IPS-18c (cell line): ENCODE measurements around the gene AFG1L.

Source experiments
- H3K4me3 ChIP-seq: 2 replicates; pipeline ENCODE4 v1.7.0; 2013; ENCODE audit warnings: low read depth, mild to moderate bottlenecking, low read length, moderate library complexity; ENCODE audit not compliant: insufficient read depth
- H3K9me3 ChIP-seq: one replicate; pipeline ENCODE4 v1.6.1; 2013; ENCODE audit warnings: mild to moderate bottlenecking, low read length, moderate library complexity; ENCODE audit not compliant: control insufficient read depth, insufficient read depth

AFG1L gene

GRCh38 chr6:108562503-108562993, 267.7 kb downstream of the AFG1L start:
- H3K9me3 ChIP-seq = no peaks in the 10 kb centered on the region
- peak overlapping the region; percentile 89 for H3K4me3 ChIP-seq

DNA sequence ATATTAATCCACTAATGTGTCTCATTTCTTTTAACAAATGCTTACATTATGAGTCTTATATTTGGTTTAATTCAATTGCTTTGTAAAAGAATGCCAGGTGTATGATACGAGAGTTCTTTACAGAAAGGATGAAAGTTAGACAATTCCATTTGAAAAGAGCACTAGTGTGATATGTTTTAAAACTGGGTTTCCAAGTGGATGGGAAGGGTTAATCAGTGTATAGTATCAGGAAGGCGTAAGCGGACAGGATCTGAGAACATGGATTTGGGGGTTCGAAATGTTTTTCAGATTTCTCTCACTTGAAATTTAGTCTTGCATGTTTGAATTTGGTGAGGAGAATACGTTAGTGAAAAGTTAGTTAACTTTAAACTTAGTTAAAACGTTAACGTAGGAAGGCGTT, 268.4 kb downstream of the AFG1L start:
- no peak overlapping the region for H3K4me3 ChIP-seq

DNA sequence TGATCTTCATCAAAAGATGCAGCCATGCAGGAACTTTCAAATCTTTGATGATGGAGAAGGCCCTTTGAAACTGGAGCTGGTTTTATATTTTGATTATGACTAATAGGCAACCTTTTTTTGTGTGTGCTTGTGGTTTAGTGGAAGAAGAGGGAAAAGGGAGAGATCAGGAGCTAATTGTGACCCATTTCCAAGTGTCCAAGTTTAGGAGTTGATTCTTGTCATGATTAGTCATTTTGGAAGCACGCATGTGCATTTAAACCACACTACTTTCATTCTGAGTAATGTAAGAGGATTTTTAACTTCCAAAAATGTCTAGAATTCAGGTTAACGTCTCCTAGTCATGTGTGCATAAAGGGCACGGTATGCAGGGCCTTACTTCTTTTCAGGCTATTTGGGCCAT, 269.3 kb downstream of the AFG1L start:
- no peak overlapping the region for H3K4me3 ChIP-seq
- no peaks in the 10 kb centered on the region for H3K9me3 ChIP-seq

More for the DNA sequence above, 268.4 kb downstream of the AFG1L start:
- no peaks in the 10 kb centered on the region for H3K9me3 ChIP-seq

DNA sequence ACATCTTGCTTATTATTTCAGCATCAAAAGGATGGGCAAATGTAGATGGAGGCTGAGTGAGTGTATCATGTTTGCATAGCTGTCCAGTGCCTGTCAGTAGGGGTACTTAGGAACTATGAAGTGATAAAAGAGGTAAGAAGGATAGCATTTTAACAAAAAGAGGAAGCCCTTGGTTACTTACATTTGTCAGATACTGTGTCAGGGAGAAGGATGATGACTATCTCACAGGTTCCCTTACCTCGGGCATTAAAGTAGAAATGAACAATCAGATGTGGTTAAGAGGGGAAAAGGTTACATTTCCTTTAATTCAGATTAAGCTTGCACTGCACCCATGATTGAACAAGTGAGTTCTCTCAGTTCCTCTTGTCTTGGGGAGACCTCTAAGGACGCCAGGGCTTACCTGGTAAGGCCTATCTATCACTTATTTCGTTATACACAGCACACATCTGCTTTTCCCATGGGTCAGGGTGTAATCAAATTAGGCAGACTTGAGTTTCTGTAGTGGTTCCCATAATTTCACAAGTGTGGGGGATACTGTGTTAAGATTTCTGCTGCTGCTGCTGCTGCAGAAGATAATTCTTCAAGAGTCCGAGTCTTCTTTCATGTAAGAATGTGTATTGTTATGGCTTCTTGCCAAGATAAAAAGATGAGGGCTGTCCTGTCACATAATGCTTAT, 270.4 kb downstream of the AFG1L start:
- H3K9me3 ChIP-seq = no peaks in the 10 kb centered on the region
- no peak overlapping the region for H3K4me3 ChIP-seq

DNA sequence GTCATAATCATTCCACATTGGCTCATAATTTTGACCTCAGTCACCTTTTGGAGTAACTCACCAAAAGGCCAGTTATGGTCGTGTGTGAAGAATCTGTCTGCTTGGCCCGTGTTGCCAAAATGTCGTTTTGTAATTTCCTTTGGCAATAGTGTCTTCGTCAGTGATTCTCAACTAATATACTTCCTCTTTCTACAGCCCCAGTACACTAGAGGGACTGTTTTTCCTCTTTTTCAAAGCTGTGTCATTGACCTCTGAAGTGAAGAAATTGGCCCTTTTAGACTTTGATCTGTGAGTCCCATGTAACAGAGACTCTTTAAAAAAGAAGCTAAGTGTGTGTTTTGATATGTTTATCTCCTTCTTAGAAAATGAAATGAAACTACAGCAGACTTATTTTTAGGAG, 271.0 kb downstream of the AFG1L start:
- Histone ChIP-seq H3K9me3 (no peaks in the 10 kb centered on the region), H3K4me3 (no peak overlapping the region)

DNA sequence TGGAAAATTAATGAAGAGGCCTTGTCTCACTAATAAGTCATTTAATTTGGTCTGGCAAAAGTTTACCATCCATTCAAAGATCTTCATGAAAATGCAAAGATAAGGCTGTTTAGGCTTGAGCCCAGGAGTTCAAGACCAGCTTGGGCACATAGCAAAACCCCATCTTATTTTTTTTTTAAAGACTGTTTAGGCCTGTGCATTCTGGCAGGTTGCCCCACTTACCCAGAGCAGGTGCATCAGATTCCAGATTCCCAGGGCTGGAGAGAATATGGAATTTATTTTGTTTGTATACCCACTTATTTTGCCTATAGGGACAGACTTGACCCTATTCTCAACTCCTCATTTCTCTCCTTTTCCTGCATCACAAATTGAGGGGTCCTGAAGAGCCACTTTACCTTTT, 271.6 kb downstream of the AFG1L start:
- Histone ChIP-seq H3K9me3 (no peaks in the 10 kb centered on the region), H3K4me3 (no peak overlapping the region)

GRCh38 chr6:108568101-108568500, 273.2 kb downstream of the AFG1L start:
- no peaks in the 10 kb centered on the region for H3K9me3 ChIP-seq
- H3K4me3 ChIP-seq = no peak overlapping the region

- Histone ChIP-seq H3K9me3 (no peaks in the 10 kb centered on the region), H3K4me3 (no peak overlapping the region)
These were observed 273.9 kb downstream of the AFG1L start for GRCh38 chr6:108568551-108569305.

- H3K9me3 ChIP-seq = no peaks in the 10 kb centered on the region
- H3K4me3 ChIP-seq = no peak overlapping the region
These were observed 275.7 kb downstream of the AFG1L start for GRCh38 chr6:108570517-108570916.

DNA sequence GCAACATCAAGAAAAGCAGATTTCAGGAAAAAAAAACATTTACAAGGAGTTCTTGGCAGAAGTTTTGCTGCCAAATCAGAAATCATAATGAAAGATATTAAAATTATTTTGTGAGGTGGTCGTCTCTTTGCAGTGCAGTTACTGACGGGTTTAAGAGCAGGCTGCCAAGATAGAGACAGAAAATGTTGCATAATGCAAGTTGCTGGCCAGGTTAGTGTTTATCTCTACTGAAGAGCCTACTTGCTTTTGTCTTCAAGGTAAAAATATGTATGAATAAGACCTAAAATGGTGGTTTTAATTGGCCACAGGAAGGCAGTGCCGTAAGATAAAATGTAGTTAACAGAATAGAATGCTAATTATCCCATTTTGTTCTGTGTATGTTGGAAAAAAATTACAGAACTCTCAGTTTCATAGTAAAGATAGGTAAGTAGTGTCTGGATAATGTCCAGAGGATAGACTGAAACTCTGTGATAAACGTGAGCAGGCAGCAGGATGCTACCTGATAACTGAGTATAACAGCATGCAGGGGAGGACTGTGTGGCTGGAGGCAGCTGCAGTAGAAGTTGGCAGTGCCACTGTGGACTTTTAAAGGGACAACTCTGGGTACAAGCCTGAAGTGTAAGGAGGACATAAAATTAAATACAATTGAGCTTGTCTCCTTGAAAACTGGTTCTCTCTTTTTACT, 279.7 kb downstream of the AFG1L start:
- H3K4me3 ChIP-seq = no peak overlapping the region
- H3K9me3 ChIP-seq = no peaks in the 10 kb centered on the region
